Spleen (tissue), 11 donors: Measurements from ENCODE around the gene TRIM29. TPM values are rescaled to one million over a fixed set of nuclear protein-coding genes. Genes with fewer than 3 reads are reported as not detected.

ENCODE experiments used
- DNase-seq: peaks from one replicate; pipeline ENCODE4 v3.0.0-alpha.2; 2020
- H3K27ac ChIP-seq, 8 donors: fragments of 200-600 bp; sonication (generic) in 7 of 8; 1 replicate in 4 of 8; 2 replicates in 4 of 8; pipeline versions ENCODE4 v1.5.0 to v1.8.0; 2016 to 2021; ENCODE audit warnings: inconsistent platforms in 4 of 8, mild to moderate bottlenecking in 4 of 8, moderate library complexity in 1 of 8
- H3K27me3 ChIP-seq, 7 donors: fragments of 200-600 bp; sonication (generic) in 6 of 7; replicated peaks in 1 of 7; 1 replicate in 4 of 7; 2 replicates in 3 of 7; pipeline versions ENCODE4 v1.5.0 to v1.8.0; 2016 to 2021; ENCODE audit warnings: inconsistent platforms in 3 of 7, mild to moderate bottlenecking in 1 of 7
- H3K36me3 ChIP-seq, 6 donors: fragments of 200-600 bp; sonication (generic) in 5 of 6; 1 replicate in 4 of 6; 2 replicates in 2 of 6; pipeline versions ENCODE4 v1.5.0 to v1.8.0; 2016 to 2021; ENCODE audit warnings: inconsistent platforms in 2 of 6
- H3K4me1 ChIP-seq, 6 donors: fragments of 200-600 bp; sonication (generic) in 5 of 6; 1 replicate in 3 of 6; 2 replicates in 3 of 6; pipeline versions ENCODE4 v1.5.0 to v1.8.0; 2016 to 2021; ENCODE audit warnings: inconsistent platforms in 3 of 6
- H3K4me3 ChIP-seq, 8 donors: fragments of 200-600 bp; sonication (generic) in 7 of 8; 1 replicate in 4 of 8; 2 replicates in 4 of 8; pipeline versions ENCODE4 v1.5.0 to v1.8.0; 2016 to 2021; ENCODE audit warnings: inconsistent platforms in 4 of 8, mild to moderate bottlenecking in 4 of 8, moderate library complexity in 2 of 8
- H3K9me3 ChIP-seq, 8 donors: fragments of 200-600 bp; sonication (generic) in 7 of 8; 1 replicate in 4 of 8; 2 replicates in 4 of 8; pipeline versions ENCODE4 v1.5.0 to v1.8.0; 2016 to 2021; ENCODE audit warnings: inconsistent platforms in 4 of 8
- POLR2A ChIP-seq, 3 donors: fragments of 450-650 bp; IDR thresholded peaks; one replicate each; pipeline ENCODE4 v1.5.1; 2017; ENCODE audit warnings: antibody characterized with exemption in 3 of 3, mild to moderate bottlenecking in 1 of 3
- POLR2AphosphoS5 ChIP-seq, 3 donors: sonication (generic); formaldehyde crosslinking; IDR thresholded peaks; one replicate each; pipeline ENCODE4 v1.5.1; 2017; ENCODE audit warnings: antibody characterized with exemption in 3 of 3
- WGBS, 5 donors: extraction: QIAGEN DNeasy Blood & Tissue Kit in 3 of 5; methylation state at CpG; one replicate each; pipeline versions ENCODE4 v1.1.5 to v1.1.7; 2013 to 2018; 5-methylcytosine and 5-hydroxymethylcytosine counted together
- intact Hi-C: fragments of 100-400 bp; cut with DNase I; formaldehyde crosslinking; loops from one replicate; pipeline ENCODE4 v1.15.0; 2023; ENCODE audit warnings: low total_unique reads
- polyA plus RNA-seq, 3 donors: library from polyadenylated mRNA; stranded (reverse); fragments of 200-250 nt; gene quantifications; one replicate each; pipeline ENCODE4 v1.2.1, GENCODE V29; 2013
- total RNA-seq, 7 donors: library from RNA; depleted of rRNA in 3 of 7; stranded (reverse); fragments of >200 nt in 3 of 7; fragmentation: NEBNext Ultra II Directional in 4 of 7; extraction: Animal tissue kit (Norgen Biotek cat#: 25700) in 4 of 7; gene quantifications; one replicate each; pipeline versions ENCODE4 v1.1.0 to v1.2.1, GENCODE V29; 2016 to 2021
- TF ChIP-seq, protein P1 (sequence below), 11 experiments: fragments of 200-600 bp in 7 of 11; fragments of 450-650 bp in 4 of 11; sonication (generic) in 4 of 11; IDR thresholded peaks in 8 of 11; conservative IDR thresholded peaks in 3 of 11; 1 replicate in 7 of 11; 2 replicates in 4 of 11; pipeline versions ENCODE4 v1.4.0 to v1.8.0; 2016 to 2021; ENCODE audit warnings: antibody characterized with exemption in 11 of 11, inconsistent platforms in 4 of 11, mild to moderate bottlenecking in 1 of 11
- donor health status: healthy with polysubstance abuse.
- donor health status: DM: no; HTN: no; CAD: no; lungs with moderate emphysema.
- donor health status: DM: no; HTN: no; CAD: no.
- donor health status: Bipolar disorder and iron deficiency.
- donor health status: healthy.
- donor health status: DM: no; HTN: no; CAD: no.
- donor health status: DM: yes; HTN: yes; CAD: no.

TRIM29 gene
- total and polyA plus RNA-seq, 10 donors, result 0.03 to 2.0 (median 0.72) TPM; not detected in 4

GRCh38 chr11:120142441-120143100 lies 4.7 kb upstream of the TRIM29 start:
- no peak overlapping the region for H3K27ac ChIP-seq
- peaks cover 0 to 89% (median 8%) of the 10 kb centered on the region in 7 donors for H3K27me3 ChIP-seq
- 84 to 87% (median 86%) methylated on average over 9 of the region's 9 CpGs for WGBS, 5 donors
- intact Hi-C loops, result no loop called here
- H3K9me3 ChIP-seq, result no peaks in the 10 kb centered on the region
- no peak for TF ChIP-seq POLR2AphosphoS5 (IDR thresholded peaks at IDR 0.05)
- TF ChIP-seq, protein P1, sequence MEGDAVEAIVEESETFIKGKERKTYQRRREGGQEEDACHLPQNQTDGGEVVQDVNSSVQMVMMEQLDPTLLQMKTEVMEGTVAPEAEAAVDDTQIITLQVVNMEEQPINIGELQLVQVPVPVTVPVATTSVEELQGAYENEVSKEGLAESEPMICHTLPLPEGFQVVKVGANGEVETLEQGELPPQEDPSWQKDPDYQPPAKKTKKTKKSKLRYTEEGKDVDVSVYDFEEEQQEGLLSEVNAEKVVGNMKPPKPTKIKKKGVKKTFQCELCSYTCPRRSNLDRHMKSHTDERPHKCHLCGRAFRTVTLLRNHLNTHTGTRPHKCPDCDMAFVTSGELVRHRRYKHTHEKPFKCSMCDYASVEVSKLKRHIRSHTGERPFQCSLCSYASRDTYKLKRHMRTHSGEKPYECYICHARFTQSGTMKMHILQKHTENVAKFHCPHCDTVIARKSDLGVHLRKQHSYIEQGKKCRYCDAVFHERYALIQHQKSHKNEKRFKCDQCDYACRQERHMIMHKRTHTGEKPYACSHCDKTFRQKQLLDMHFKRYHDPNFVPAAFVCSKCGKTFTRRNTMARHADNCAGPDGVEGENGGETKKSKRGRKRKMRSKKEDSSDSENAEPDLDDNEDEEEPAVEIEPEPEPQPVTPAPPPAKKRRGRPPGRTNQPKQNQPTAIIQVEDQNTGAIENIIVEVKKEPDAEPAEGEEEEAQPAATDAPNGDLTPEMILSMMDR (IDR thresholded peaks at IDR 0.05 in 8 of 11, conservative IDR thresholded peaks at IDR 0.05 in 3 of 11), result no peak
- DNase-seq, result no peak
- no peak overlapping the region for H3K4me3 ChIP-seq
- no peaks in the 10 kb centered on the region for H3K36me3 ChIP-seq
- no peaks in the 10 kb centered on the region for H3K4me1 ChIP-seq

DNA sequence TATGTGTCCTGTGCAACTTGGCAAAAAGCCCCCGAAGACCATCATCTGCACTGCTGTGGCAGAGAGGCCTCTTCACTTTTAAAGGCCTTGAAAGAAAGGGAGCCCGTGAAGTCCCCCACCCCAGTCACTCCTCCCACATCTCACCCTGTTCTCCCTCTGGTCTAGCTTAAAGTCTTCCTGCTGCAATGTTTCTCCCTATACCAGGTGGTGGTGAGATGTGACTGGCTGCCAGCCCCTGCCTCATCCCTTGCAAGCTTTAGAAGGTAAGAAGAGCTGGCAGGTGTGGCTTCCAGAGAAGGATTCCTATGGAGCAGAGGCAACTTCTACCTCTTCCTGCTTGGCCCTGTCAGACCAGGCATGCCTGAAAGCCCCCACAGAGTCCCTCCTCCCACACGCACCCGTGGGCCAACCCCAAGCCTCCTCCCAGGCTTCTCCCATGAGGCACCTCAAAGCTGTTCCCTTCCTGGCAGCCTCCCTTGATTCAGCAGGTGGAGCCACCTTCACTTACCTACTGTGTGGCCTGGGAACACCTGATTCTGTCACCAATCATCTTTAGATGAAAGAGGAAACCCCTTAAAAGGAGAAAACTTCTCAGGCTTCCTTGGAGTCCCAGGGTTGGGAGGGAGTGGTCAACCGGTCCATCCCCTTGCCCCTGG lies 4.0 kb upstream of the TRIM29 start:
- Histone ChIP-seq H3K9me3 (no peaks in the 10 kb centered on the region), H3K36me3 (no peaks in the 10 kb centered on the region), H3K4me3 (no peak overlapping the region), H3K27ac (no peak overlapping the region), H3K27me3 (peaks cover 0 to 87% (median 3%) of the 10 kb centered on the region in 7 donors), H3K4me1 (no peaks in the 10 kb centered on the region)
- no peak for DNase-seq
- intact Hi-C loops, result no loop called here
- TF ChIP-seq POLR2AphosphoS5 (IDR thresholded peaks at IDR 0.05) (no peak), POLR2A (IDR thresholded peaks at IDR 0.05) (no peak)
- TF ChIP-seq, protein P1 (IDR thresholded peaks at IDR 0.05 in 8 of 11, conservative IDR thresholded peaks at IDR 0.05 in 3 of 11), result no peak
- WGBS, 5 donors, result 63 to 72% (median 66%) methylated on average over 5 of the region's 5 CpGs

GRCh38 chr11:120141113-120141767 lies 3.3 kb upstream of the TRIM29 start:
- H3K27me3 ChIP-seq, result peaks cover 0 to 81% (median 0%) of the 10 kb centered on the region in 7 donors
- no peaks in the 10 kb centered on the region for H3K36me3 ChIP-seq
- 60 to 84% (median 63%) methylated on average over 3 to 5 of the region's 5 CpGs for WGBS, 5 donors
- intact Hi-C loops, result no loop called here
- H3K9me3 ChIP-seq, result no peaks in the 10 kb centered on the region
- H3K4me3 ChIP-seq, result no peak overlapping the region
- no peak for DNase-seq
- no peak for TF ChIP-seq POLR2AphosphoS5 (IDR thresholded peaks at IDR 0.05)
- TF ChIP-seq, protein P1 (IDR thresholded peaks at IDR 0.05 in 8 of 11, conservative IDR thresholded peaks at IDR 0.05 in 3 of 11), result no peak
- TF ChIP-seq POLR2A (IDR thresholded peaks at IDR 0.05), result no peak
- no peaks in the 10 kb centered on the region for H3K4me1 ChIP-seq
- no peak overlapping the region for H3K27ac ChIP-seq
